GM19193 (cell line): ENCODE measurements around the gene RSU1.

Experiments
- POLR2A ChIP-seq: IDR thresholded peaks from 4 replicates; pipeline ENCODE4 v1.6.1; 2011; ENCODE audit not compliant: insufficient read depth, insufficient read length; ENCODE audit errors: extremely low read depth

Gene RSU1

GRCh38 chr10:16592378-16592777 is 224.8 kb downstream of the RSU1 start:
- TF ChIP-seq POLR2A = no peak

- TF ChIP-seq POLR2A = no peak
These were observed 230.7 kb downstream of the RSU1 start for GRCh38 chr10:16586358-16587138.

- no peak for TF ChIP-seq POLR2A
These were observed 232.1 kb downstream of the RSU1 start for GRCh38 chr10:16585103-16585502.

- no peak for TF ChIP-seq POLR2A
These were observed 233.8 kb downstream of the RSU1 start for GRCh38 chr10:16583382-16583781.

GRCh38 chr10:16581202-16581601 is 236.0 kb downstream of the RSU1 start:
- TF ChIP-seq POLR2A = no peak

- no peak for TF ChIP-seq POLR2A
These were observed 246.5 kb downstream of the RSU1 start for GRCh38 chr10:16570731-16571130.

- no peak for TF ChIP-seq POLR2A
These were observed 250.9 kb downstream of the RSU1 start for GRCh38 chr10:16566202-16566805.

- TF ChIP-seq POLR2A = no peak
These were observed 251.6 kb downstream of the RSU1 start for GRCh38 chr10:16565604-16566003.

- TF ChIP-seq POLR2A = no peak
These were observed 254.3 kb downstream of the RSU1 start for GRCh38 chr10:16562891-16563290.

- no peak for TF ChIP-seq POLR2A
These were observed 257.9 kb downstream of the RSU1 start for GRCh38 chr10:16559236-16559773.

- TF ChIP-seq POLR2A = no peak
These were observed 269.3 kb downstream of the RSU1 start for GRCh38 chr10:16547973-16548372.

GRCh38 chr10:16545116-16545736 is 272.0 kb downstream of the RSU1 start:
- no peak for TF ChIP-seq POLR2A

- no peak for TF ChIP-seq POLR2A
These were observed 272.6 kb downstream of the RSU1 start for GRCh38 chr10:16544591-16544990.

GRCh38 chr10:16544099-16544498 is 273.1 kb downstream of the RSU1 start:
- TF ChIP-seq POLR2A = no peak
